Measurements from ENCODE around the gene YKT6. TPM values are rescaled to one million over a fixed set of nuclear protein-coding genes. Genes with fewer than 3 reads are reported as not detected.

Gene YKT6
- total RNA-seq, 1 experiment from 2014 or later: 82.4 TPM

DNA sequence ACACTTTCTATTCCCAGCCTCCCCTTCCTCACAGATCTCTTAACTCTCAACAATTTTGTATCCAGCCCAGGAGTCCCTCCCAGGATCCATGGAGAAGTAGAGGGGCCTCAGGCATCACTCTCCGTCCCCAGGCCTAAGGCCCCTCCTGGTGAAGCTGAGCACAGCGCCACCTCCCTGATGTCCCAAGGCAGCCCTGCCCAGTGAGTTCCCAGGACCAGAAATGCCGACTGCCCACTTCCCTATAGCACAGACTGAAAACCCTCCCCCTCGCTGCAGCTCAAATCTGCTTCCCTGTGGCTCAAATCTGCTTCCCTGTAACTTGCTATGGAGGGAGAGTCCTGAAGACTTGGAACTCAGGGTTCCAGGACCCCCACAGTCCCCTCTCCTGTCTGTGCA, 35.6 kb downstream of the YKT6 start:
- no peaks in the 10 kb centered on the region for H3K27me3 ChIP-seq (ENCODE audit: control insufficient read depth, insufficient read depth, low read length)
- peak; percentile 85 for DNase-seq

DNA sequence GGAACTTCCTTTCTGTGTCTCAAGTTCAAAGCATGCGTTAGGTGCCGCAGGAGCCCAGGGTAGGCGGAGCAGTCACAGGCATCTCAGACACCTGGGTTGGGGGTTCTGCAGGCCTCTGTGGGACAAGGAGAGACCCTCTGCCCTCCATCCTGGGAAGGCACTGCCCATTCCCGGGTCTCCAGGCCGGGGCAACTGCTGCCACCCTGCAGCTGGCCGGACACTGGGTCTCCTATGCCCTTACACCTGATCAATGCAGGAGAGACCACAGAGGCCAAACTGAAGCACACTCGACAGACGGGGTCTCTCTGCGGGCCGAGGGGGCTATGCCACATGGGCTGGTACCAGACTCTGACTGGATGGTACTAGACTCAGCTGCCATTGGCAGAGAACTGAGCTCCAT, 36.9 kb downstream of the YKT6 start:
- H3K4me3 ChIP-seq (ENCODE audit: insufficient read depth, low read depth, low read length): no peak overlapping the region
- DNase-seq: no peak

More for the DNA sequence above, 35.6 kb downstream of the YKT6 start:
- H3K36me3 ChIP-seq (replicated peaks; ENCODE audit: control insufficient read depth, insufficient read depth, low read length): no peaks in the 10 kb centered on the region
- H3K4me3 ChIP-seq (ENCODE audit: insufficient read depth, low read depth, low read length): no peak overlapping the region

DNA sequence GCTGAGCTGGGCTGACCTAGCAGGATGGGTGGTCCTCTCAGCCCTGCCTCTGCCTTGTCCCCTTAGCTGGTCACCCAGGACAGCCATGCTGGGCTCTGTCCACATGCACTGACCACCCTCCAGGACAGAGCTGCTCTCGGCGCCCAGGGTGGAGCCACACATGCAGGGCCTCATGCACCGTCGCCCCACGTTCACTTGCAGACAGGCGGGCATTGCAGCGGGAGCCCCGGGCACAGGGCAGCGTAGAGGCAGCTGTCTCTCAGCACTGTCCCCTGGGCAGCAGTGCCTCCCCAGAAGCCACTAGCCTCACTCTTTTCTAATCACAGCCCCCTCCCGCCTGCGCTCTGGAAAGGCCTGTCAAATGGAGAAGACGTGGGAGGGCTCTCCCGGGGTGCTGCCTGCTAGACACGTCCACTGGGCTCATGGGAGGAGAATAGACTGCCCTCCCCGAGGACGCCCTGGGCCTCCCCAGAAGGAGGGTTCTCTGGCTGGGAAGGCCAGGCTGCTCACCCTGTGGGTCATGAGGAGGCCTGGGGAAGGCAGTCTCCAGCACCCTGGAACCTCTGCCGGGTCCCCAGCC, 37.4 kb downstream of the YKT6 start:
- Histone ChIP-seq H3K36me3 (replicated peaks; ENCODE audit: control insufficient read depth, insufficient read depth, low read length) (no peaks in the 10 kb centered on the region), H3K4me3 (ENCODE audit: insufficient read depth, low read depth, low read length) (no peak overlapping the region), H3K27me3 (ENCODE audit: control insufficient read depth, insufficient read depth, low read length) (no peaks in the 10 kb centered on the region)
- no peak for DNase-seq

More for the DNA sequence above, 36.9 kb downstream of the YKT6 start:
- Histone ChIP-seq H3K36me3 (replicated peaks; ENCODE audit: control insufficient read depth, insufficient read depth, low read length) (no peaks in the 10 kb centered on the region), H3K27me3 (ENCODE audit: control insufficient read depth, insufficient read depth, low read length) (no peaks in the 10 kb centered on the region)

DNA sequence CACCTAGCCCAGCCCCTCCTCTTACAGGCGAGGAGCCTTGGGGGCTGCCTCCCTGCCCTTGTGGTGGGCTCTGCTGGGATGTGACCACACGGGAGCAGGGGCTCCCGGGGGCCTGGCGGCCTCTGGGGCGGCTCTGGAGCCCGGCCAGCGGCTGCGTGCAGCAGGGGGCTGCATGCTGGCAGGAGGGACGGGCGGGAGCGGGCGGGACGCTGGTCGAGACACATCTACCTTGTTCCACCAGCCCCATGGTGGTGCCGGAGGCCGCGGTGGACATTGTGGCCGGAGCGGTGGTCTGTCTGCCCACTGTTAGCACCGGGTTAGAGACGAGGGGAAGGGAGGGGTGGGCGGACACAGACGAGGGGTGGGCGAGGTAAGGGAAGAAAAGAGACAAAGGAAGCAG, 38.6 kb downstream of the YKT6 start:
- H3K27me3 ChIP-seq (ENCODE audit: control insufficient read depth, insufficient read depth, low read length): no peaks in the 10 kb centered on the region
- DNase-seq: no peak
- H3K36me3 ChIP-seq (replicated peaks; ENCODE audit: control insufficient read depth, insufficient read depth, low read length): no peaks in the 10 kb centered on the region
- no peak overlapping the region for H3K4me3 ChIP-seq (ENCODE audit: insufficient read depth, low read depth, low read length)

DNA sequence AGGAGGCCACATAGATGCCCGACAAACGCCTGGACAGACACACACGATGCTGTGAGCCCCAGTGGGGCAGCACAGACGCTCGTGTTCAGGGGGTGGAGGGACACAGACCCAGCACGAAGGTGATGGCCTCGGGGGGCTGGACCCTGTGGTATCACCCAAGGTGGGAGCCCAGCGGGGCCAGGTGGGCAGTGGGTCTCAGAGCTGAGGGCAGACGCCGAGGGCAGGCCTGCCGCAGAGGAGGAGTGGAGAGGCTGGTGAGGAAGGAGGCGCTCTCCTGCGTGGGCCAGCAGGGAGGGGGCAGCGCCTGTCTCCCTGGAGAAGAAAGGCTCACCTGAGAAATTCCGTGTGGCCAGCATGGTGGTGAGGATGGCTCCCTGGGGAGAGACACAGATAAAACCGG, 39.6 kb downstream of the YKT6 start:
- Histone ChIP-seq H3K36me3 (replicated peaks; ENCODE audit: control insufficient read depth, insufficient read depth, low read length) (no peaks in the 10 kb centered on the region), H3K4me3 (ENCODE audit: insufficient read depth, low read depth, low read length) (no peak overlapping the region), H3K27me3 (ENCODE audit: control insufficient read depth, insufficient read depth, low read length) (no peaks in the 10 kb centered on the region)
- DNase-seq: no peak

DNA sequence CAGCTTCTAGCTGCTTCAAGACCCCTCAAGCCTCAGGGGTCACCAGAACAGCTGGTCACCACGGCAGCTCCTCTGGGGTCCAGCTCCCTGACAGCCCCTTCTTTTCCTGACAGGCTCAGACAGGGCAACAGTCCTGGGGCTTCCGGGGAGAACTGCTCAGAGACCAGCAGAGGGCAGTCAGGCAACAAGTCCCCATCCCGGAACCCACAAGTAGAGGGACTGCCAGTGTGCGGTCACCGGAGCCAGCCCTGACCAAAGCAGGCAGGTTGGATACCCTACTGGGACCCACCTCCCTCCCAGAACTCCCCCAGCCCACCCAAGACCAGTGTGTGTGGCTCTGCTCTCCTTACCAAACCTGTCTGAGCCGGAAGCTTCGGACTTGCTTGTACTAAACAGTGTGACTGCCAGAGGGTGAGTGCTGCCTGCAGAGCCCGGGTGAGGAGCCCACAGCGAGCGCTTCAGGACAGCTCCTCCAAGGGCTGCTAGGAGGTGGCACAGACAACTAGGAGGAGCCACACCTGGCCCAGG, 40.3 kb downstream of the YKT6 start:
- Histone ChIP-seq H3K4me3 (ENCODE audit: insufficient read depth, low read depth, low read length) (no peak overlapping the region), H3K36me3 (replicated peaks; ENCODE audit: control insufficient read depth, insufficient read depth, low read length) (no peaks in the 10 kb centered on the region), H3K27me3 (ENCODE audit: control insufficient read depth, insufficient read depth, low read length) (no peaks in the 10 kb centered on the region)
- DNase-seq: peak; percentile 96

DNA sequence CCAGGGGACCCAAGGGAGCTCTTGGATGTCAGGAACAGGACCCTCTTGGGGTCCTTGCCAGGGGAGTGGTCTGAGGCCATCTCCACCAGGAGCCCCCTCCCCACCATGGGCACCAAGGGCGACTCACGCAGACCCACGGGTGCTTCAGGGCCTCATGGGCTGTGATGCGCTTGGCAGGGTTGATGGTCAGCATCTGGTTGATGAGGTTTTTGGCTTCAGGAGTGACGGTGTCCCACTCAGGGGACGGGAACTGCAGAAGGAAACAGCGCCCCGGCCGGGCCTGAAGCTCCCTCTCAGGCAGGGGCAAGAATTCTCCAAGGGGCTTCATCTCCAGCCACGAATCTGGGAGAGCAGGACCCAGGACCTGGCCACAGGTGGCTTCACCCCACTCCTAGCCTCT, 41.3 kb downstream of the YKT6 start:
- Histone ChIP-seq H3K4me3 (ENCODE audit: insufficient read depth, low read depth, low read length) (no peak overlapping the region), H3K36me3 (replicated peaks; ENCODE audit: control insufficient read depth, insufficient read depth, low read length) (no peaks in the 10 kb centered on the region), H3K27me3 (ENCODE audit: control insufficient read depth, insufficient read depth, low read length) (no peaks in the 10 kb centered on the region)
- no peak for DNase-seq

DNA sequence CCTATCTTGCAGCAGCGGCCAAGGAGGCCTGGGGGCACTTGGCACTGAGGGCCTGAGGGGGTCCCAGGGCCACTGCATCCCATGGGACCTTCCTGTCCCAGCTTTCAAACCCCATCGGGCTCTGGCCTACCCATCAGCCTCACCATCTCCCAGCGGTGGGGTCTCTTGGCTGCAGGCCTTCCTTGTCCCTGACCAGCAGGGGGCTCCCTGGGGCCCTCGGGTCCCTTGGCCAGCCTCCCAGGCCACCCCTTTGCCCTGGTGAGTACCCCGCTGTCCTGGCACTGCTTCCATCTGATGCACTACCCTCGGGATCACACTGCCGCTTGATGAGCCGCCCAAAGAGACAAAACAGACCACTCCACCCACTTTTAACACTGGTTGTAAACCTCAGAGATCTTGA, 43.5 kb downstream of the YKT6 start:
- Histone ChIP-seq H3K27me3 (ENCODE audit: control insufficient read depth, insufficient read depth, low read length) (no peaks in the 10 kb centered on the region), H3K36me3 (replicated peaks; ENCODE audit: control insufficient read depth, insufficient read depth, low read length) (no peaks in the 10 kb centered on the region)
- peak; percentile 94 for DNase-seq

DNA sequence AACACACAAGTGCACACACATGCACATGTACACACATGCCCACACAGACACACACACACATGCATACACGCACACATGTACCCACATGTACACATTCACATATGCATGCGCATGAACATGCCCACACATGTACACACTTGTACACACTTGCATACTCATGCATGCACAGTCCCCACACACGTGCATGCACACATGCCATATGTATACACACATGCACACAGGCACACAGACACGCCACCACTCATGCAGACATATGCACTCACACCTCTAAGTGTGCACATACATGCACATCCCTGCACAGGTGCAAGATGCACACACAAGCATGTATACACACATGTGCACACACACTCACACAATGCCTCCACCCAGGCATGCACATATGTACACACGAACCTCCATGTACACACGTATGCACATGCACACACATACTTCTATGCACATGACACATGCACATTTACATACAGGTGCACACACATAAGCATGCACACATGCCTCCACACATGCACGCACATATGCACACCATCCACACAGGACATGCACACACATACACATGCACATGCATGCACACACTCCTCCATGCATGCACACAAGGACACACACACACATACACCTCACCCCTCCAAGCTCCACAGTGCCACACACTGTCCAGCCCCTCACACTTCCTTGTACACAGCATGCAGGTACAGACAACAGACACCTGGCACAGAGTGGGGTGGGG, 45.8 kb downstream of the YKT6 start:
- Histone ChIP-seq H3K36me3 (replicated peaks; ENCODE audit: control insufficient read depth, insufficient read depth, low read length) (no peaks in the 10 kb centered on the region), H3K4me3 (ENCODE audit: insufficient read depth, low read depth, low read length) (no peak overlapping the region), H3K27me3 (ENCODE audit: control insufficient read depth, insufficient read depth, low read length) (no peaks in the 10 kb centered on the region)
- DNase-seq: no peak

More for the DNA sequence above, 43.5 kb downstream of the YKT6 start:
- no peak overlapping the region for H3K4me3 ChIP-seq (ENCODE audit: insufficient read depth, low read depth, low read length)

DNA sequence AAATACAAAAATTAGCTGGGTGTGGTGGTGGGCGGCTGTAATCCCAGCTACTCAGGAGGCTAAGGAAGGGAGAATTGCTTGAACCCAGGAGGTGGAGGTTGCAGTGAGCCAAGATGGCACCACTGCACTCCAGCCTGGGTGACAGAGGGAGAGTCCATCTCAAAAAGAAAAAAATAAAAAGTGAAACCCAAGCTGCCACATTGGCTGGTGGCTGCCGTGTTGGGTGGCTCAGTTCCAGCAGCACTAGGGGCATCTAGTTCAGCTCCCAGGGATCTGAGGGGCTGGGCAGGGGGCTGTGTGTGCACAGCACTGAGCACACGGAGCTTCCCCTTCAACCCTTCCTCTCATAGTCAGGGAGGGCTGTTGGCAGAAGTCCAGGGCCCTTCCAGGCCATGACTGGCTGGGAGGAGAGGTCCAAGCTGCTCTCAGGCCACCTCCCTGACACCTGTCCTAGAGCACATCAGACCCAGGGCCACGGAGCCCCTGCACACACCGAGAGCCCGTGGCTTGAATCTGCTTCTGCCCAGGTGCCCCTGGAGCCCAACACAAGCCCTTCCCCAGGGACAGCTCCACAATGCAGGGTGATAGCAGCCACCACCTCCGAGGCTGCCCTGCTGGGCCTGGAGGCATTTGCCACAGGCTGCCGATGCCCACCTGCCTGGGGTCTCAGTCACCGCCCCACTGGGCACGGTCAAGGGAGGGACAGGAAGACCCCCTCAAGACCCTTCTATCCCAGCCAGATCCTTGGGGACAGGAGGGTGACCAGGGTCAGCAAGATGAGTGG, 47.3 kb downstream of the YKT6 start:
- H3K27me3 ChIP-seq (ENCODE audit: control insufficient read depth, insufficient read depth, low read length): no peaks in the 10 kb centered on the region
- H3K36me3 ChIP-seq (replicated peaks; ENCODE audit: control insufficient read depth, insufficient read depth, low read length): no peaks in the 10 kb centered on the region
- no peak overlapping the region for H3K4me3 ChIP-seq (ENCODE audit: insufficient read depth, low read depth, low read length)
- DNase-seq: no peak

DNA sequence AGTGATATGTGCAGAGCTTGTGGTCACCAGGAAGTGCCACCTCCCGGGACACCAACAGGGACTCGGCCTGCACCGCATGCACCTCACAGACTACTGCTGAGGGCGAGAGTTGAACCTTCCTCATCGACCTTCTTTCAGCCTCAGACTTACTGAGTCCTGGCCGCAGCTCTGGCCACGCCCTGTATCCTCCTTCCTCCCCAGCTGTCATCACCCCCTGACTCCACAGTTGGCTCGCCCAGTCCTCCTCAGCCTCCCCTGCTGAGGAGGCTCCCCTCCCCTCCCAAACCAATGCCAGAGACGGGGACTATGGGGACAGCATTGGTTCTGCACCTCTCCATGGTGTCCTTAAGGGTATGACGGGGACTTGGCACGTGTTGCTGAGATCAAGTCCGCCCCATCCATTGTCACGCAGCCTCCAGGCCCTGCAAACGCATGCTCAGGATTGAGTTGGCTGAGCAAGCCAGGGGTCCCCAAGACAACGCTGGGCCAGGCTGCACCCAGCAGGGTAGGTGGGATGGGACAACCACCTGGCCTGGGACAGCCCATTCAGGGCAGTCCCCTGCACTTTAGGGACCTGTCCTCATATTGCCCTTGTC, 49.0 kb downstream of the YKT6 start:
- Histone ChIP-seq H3K36me3 (replicated peaks; ENCODE audit: control insufficient read depth, insufficient read depth, low read length) (no peaks in the 10 kb centered on the region), H3K27me3 (ENCODE audit: control insufficient read depth, insufficient read depth, low read length) (no peaks in the 10 kb centered on the region), H3K4me3 (ENCODE audit: insufficient read depth, low read depth, low read length) (no peak overlapping the region)
- DNase-seq: no peak

DNA sequence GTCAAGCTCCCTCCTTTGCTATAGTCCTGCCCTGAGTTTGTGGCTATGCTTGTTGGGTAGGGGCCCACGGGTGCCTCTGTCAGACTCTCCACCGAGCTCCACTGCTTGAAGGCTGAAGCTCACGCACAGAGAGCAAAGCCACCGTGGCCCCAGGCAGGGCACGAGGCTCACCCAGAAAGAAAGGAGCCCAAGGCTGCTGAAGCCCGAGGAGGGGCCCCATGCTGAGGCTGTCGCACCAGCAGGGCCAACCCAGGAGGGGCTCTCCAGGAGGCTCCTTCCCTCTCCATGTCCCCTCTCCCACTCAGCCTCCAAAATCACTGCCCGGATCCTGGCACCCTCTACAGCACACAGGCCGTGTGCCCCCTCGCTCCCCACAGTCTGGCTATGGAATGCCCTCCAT, 50.5 kb downstream of the YKT6 start:
- Histone ChIP-seq H3K4me3 (ENCODE audit: insufficient read depth, low read depth, low read length) (no peak overlapping the region), H3K36me3 (replicated peaks; ENCODE audit: control insufficient read depth, insufficient read depth, low read length) (no peaks in the 10 kb centered on the region), H3K27me3 (ENCODE audit: control insufficient read depth, insufficient read depth, low read length) (no peaks in the 10 kb centered on the region)
- DNase-seq: no peak

DNA sequence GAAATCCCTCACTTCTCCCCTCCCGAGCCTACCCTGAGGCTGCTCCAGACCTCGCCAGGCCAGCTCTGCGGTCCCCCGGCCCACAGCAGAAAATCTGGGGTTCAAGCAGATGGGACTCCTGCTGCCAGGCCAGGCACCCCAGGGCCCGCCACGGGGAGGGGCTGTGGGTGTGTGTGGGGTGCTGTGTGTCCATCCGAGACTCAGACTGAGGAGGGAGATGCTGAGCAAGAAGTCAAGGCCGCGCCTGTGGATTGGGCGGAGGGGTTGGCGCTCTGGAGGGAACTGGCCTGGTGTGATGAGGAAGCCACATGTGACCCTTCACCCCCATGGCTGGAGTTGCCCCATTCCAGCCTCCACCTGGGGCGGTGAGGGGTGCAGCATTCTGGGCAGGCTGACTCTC, 51.1 kb downstream of the YKT6 start:
- Histone ChIP-seq H3K4me3 (ENCODE audit: insufficient read depth, low read depth, low read length) (no peak overlapping the region), H3K27me3 (ENCODE audit: control insufficient read depth, insufficient read depth, low read length) (no peaks in the 10 kb centered on the region), H3K36me3 (replicated peaks; ENCODE audit: control insufficient read depth, insufficient read depth, low read length) (no peaks in the 10 kb centered on the region)
- no peak for DNase-seq

DNA sequence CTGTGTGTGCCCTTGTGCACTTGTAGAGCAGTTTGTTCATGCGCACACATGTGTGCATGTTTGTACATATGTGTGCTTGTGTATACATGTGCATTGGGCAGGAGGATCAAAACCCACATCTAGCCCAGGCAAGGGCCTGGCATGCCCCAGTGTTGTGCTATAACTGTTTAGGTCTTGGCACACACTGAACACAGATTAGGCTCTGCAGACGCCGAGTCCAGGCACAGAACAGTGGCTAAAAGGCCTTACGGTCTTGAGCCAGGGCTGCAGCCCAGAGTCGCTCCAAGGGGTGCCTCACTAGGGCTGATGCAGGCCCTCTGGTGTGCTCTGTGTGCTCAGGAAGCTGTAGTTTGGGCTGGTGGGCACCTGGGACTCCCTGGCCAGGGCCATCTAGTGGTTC, 55.7 kb downstream of the YKT6 start:
- Histone ChIP-seq H3K36me3 (replicated peaks; ENCODE audit: control insufficient read depth, insufficient read depth, low read length) (no peaks in the 10 kb centered on the region), H3K27me3 (ENCODE audit: control insufficient read depth, insufficient read depth, low read length) (no peaks in the 10 kb centered on the region), H3K4me3 (ENCODE audit: insufficient read depth, low read depth, low read length) (no peak overlapping the region)
- DNase-seq: no peak
